Colonic mucosa (tissue), 4 donors: ENCODE results near the gene TRMT11. TPM values are rescaled to one million over a fixed set of nuclear protein-coding genes. Genes with fewer than 3 reads are reported as not detected.
A peak's percentile ranks its signal among the peaks of the same experiment; 100 is the strongest.

Source experiments
- DNase-seq: peaks from one replicate; pipeline ENCODE4 v3.0.0-alpha.2; 2020
- H3K27ac ChIP-seq: fragments of 200-600 bp; one replicate; pipeline ENCODE4 v1.8.0; 2021
- H3K27me3 ChIP-seq: fragments of 200-600 bp; one replicate; pipeline ENCODE4 v1.8.0; 2021
- H3K36me3 ChIP-seq: fragments of 200-600 bp; one replicate; pipeline ENCODE4 v1.8.0; 2021
- H3K4me1 ChIP-seq: fragments of 200-600 bp; one replicate; pipeline ENCODE4 v1.8.0; 2021; ENCODE audit warnings: mild to moderate bottlenecking
- H3K4me3 ChIP-seq: fragments of 200-600 bp; one replicate; pipeline ENCODE4 v1.8.0; 2021
- H3K9ac ChIP-seq, 2 donors: one replicate each; pipeline ENCODE4 v1.7.0; 2013; ENCODE audit warnings: control low read depth in 2 of 2, low read depth in 2 of 2, low read length in 2 of 2
- H3K9me3 ChIP-seq: fragments of 200-600 bp; one replicate; pipeline ENCODE4 v1.8.0; 2021
- intact Hi-C: fragments of 100-400 bp; cut with DNase I; formaldehyde crosslinking; loops from one replicate; pipeline ENCODE4 v1.14.1; 2022
- total RNA-seq, 2 donors: library from RNA; stranded (reverse); fragmentation: NEBNext Ultra II Directional in 1 of 2; extraction: Animal tissue kit (Norgen Biotek cat#: 25700) in 1 of 2; gene quantifications; one replicate each; pipeline ENCODE4 v1.2.1, GENCODE V29; 2021
- TF ChIP-seq, protein P1 (sequence below): fragments of 200-600 bp; IDR thresholded peaks from one replicate; pipeline ENCODE4 v1.8.0; 2022; ENCODE audit warnings: antibody characterized with exemption, mild to moderate bottlenecking
- donor health status: healthy.
- donor health status: DM: no; HTN: no; CAD: no.
- donor health status: DM: no; HTN: no; CAD: no.

The TRMT11 gene
- total RNA-seq: 10 to 100 TPM; 17.0 to 18.7 TPM

DNA sequence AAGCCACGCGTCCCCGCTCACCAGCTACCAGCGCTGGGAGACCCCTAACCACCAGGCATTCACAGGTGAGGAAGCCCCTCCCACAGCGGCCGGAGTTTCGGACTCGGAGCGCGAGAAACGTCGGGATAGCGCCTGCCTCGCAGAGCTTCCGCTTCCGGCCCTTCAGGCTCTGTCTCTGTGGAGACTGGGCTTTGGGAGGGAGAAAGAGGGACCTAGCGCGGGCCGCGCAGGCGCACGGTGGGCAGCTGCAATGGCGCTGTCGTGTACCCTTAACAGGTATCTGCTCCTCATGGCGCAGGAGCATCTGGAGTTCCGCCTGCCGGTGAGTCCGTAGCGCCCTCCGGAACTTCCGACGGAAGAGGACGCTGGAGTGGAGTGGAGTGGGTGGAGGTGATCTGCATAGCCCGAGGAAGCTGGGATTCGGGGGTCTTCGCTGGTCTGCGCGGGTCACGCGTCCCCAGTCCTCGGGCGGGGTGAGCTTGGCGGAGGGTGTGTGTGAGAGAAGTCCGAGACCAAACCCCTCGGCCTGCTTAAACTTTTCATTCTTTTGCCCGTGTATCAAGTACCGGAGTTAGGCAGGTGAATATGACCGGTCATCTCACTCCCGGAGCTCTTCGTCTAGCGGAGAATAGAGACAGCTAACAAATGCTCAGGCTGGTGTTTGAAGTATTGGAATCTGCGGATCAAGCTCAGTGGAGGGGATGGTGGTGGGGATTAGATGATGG, at the start of gene TRMT11:
TRMT11 (plus strand) TSS at position 240 of the 725 bp plus-strand sequence; CDS start at position 251, 11 bp downstream.
- peaks cover 6% of the 10 kb centered on the region for H3K4me1 ChIP-seq
- H3K4me3 ChIP-seq: peak within 1 kb of the TSS; percentile 73
- peak; percentile 91 for DNase-seq
- no peaks in the 10 kb centered on the region for H3K27me3 ChIP-seq
- H3K36me3 ChIP-seq: no peaks in the 10 kb centered on the region
- peak within 1 kb of the TSS; percentile 75 to 92 for H3K9ac ChIP-seq
- intact Hi-C loops: no loop called here
- TF ChIP-seq, protein P1, sequence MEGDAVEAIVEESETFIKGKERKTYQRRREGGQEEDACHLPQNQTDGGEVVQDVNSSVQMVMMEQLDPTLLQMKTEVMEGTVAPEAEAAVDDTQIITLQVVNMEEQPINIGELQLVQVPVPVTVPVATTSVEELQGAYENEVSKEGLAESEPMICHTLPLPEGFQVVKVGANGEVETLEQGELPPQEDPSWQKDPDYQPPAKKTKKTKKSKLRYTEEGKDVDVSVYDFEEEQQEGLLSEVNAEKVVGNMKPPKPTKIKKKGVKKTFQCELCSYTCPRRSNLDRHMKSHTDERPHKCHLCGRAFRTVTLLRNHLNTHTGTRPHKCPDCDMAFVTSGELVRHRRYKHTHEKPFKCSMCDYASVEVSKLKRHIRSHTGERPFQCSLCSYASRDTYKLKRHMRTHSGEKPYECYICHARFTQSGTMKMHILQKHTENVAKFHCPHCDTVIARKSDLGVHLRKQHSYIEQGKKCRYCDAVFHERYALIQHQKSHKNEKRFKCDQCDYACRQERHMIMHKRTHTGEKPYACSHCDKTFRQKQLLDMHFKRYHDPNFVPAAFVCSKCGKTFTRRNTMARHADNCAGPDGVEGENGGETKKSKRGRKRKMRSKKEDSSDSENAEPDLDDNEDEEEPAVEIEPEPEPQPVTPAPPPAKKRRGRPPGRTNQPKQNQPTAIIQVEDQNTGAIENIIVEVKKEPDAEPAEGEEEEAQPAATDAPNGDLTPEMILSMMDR: no peak
- no peaks in the 10 kb centered on the region for H3K9me3 ChIP-seq
- peak within 1 kb of the TSS; percentile 72 for H3K27ac ChIP-seq

DNA sequence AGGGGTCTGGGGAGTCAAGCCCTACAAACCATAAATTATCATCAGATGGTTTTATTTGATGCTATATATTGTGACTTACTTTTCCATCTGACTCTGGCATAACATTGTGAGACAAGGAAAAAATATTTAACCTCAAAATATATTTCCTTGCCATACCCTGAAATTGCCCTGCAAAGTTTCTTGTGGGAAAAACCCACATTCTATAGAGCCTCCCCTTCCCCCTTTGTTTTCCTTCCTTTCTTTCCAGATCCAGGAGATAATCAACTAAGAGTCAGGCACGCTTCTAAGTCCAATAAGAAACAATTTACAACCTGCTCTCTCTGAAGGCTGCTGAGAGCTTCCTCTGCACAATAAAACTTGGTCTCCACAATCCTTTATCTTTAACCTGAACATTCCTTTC, 47.3 kb upstream of the TRMT11 start:
- no peak for DNase-seq
- Histone ChIP-seq H3K27ac (no peak overlapping the region), H3K4me1 (peaks cover 8% of the 10 kb centered on the region), H3K27me3 (no peaks in the 10 kb centered on the region), H3K4me3 (no peak overlapping the region), H3K9ac (no peak overlapping the region), H3K9me3 (no peaks in the 10 kb centered on the region), H3K36me3 (no peaks in the 10 kb centered on the region)
- TF ChIP-seq, protein P1: no peak
- intact Hi-C loops: no loop called here

DNA sequence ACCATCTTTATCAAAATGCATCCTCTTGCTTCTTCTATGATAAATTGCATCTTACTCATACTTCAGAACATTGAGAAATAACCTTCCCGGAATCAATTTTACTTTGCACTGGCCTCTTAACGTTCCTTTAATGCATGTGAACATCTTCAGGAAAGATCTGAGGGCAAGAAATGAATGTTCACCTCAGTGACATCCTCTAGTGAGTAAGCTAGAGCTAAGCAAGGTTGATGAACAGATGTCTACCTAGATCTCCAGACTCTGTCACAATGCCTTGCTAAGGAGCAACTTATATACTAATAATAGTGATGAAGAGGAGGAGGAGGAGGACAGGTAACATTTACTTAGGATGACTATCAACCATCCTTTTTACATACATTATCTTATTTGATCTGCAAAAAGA, 46.5 kb upstream of the TRMT11 start:
- no peak overlapping the region for H3K9ac ChIP-seq
- TF ChIP-seq, protein P1: no peak
- H3K27me3 ChIP-seq: no peaks in the 10 kb centered on the region
- H3K27ac ChIP-seq: no peak overlapping the region
- H3K4me3 ChIP-seq: no peak overlapping the region
- intact Hi-C loops: no loop called here
- H3K4me1 ChIP-seq: peaks cover 8% of the 10 kb centered on the region
- H3K36me3 ChIP-seq: no peaks in the 10 kb centered on the region
- H3K9me3 ChIP-seq: no peaks in the 10 kb centered on the region
- no peak for DNase-seq

DNA sequence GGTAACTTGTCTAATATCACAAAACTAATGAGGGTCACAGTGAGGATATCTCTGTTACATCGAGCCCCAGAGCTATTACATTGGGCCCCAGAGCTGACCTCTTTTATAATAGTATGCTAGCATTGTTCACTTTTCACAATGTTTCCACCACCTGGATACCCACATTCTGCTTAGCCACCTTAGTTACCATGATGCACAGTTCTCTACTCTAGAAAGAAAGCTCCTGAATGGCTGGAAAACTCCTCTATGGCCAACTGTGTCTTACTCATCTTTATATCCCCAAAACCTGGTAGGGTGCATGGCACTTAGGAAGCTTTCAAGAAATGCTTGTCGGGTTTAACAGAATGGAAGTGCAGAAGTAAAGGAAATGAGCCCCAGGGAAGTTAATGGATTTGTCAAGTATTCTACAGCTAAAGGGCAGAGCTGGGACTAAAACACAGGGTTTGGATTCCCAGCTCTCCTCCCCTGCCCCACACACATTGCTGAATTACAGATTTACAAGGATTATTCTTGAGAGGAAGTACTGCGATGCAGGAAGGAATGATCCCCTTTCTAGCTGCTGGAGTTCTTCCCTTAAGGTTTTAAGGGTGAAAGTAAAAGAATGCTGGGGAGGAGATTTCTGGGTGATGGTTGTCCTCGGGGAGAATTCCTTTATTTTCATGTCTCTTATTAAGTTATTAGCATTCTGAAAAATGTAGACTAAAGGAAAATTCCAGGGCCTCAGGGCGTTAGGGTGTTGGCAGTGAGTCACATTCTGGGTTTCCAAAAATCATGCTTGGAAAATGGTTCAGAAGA, 45.9 kb upstream of the TRMT11 start:
- Histone ChIP-seq H3K9me3 (no peaks in the 10 kb centered on the region), H3K36me3 (no peaks in the 10 kb centered on the region), H3K27ac (no peak overlapping the region), H3K27me3 (no peaks in the 10 kb centered on the region), H3K4me3 (no peak overlapping the region), H3K4me1 (peaks cover 8% of the 10 kb centered on the region), H3K9ac (no peak overlapping the region)
- DNase-seq: no peak
- intact Hi-C loops: no loop called here
- TF ChIP-seq, protein P1: no peak

DNA sequence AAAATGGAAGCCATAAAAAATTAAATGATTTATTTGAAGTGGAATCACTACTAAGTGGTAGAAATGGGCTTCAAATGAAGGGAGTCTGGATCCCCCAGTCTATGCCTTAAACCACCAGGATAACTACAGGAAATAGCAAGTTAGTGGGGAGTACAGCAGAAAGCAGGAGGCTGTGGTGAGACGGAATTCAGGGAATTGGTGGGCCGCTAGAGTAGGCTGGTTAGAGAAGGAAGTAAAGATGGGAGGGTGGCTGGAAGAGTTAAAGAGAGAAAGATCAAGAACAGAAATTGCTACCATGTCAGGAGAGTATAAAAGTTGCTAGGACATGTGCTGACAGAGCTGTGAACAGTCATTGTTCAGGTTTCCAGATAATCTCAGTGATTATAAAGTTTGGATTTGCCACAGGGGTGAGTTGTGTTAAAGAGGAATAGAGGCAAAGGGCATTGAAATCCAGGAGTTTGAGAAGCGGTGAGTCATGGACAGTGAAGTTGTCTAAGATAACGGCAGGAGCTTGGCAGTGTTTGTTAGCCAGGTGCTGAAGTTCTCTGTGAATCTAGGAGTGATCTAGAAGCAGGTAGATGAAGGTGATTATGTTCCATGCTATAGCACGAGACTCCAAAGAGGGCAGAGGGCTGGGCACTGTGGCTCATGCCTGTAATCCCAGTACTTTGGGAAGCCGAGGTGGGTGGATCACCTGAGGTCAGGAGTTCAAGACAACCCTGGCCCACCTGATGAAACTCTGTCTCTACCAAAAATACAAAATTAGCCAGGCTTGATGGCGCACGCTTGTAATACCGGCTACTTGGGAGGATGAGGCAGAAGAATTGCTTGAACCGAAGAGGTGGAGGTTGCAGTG, 43.4 kb upstream of the TRMT11 start:
- H3K27ac ChIP-seq: peak overlapping the region; percentile 83
- intact Hi-C loops: no loop called here
- no peaks in the 10 kb centered on the region for H3K36me3 ChIP-seq
- no peaks in the 10 kb centered on the region for H3K27me3 ChIP-seq
- H3K4me1 ChIP-seq: peaks cover 8% of the 10 kb centered on the region
- DNase-seq: peak; percentile 60
- H3K9me3 ChIP-seq: no peaks in the 10 kb centered on the region
- no peak overlapping the region for H3K4me3 ChIP-seq
- H3K9ac ChIP-seq: no peak overlapping the region
- TF ChIP-seq, protein P1: no peak
